ENCODE results near the gene ARSI.
"Not testable (repeated sequence)": the region's sequence is repeated elsewhere in the genome, so short reads cannot be mapped to it uniquely, and the experiment has no call there.

Gene ARSI

DNA sequence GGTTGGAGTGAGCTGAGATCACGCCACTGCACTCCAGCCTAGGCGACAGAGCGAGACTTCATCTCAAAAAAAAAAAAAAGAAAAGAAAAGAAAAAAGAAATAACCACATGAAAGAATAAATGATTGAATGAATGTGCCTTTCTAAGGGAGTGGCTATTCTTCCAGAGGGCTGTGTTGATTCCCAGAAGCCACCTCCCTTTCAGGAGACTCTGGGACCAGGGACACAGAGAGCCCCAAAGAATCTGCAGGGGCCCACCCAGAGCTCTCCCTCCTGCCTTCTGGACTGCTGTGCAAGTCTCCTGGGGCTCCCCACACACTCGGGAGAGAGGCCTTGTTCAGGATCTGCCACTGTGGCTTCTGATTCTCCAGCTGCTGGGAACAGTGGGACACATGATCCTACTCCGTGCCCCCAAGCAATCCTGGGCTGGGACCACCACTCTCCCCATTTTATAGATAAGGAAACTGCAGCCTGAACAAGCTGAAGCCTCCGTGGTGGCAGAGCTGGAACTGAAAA lies 36.8 kb downstream of the ARSI start:
- no peak for DNase-seq (ENCODE audit: low spot score)

GRCh38 chr5:150264667-150265603 lies 37.8 kb downstream of the ARSI start:
- DNase-seq (ENCODE audit: low spot score), result no peak

- peak; percentile 24 for DNase-seq (ENCODE audit: low spot score)
Observed at GRCh38 chr5:150263801-150264621, 38.7 kb downstream of the ARSI start.

DNA sequence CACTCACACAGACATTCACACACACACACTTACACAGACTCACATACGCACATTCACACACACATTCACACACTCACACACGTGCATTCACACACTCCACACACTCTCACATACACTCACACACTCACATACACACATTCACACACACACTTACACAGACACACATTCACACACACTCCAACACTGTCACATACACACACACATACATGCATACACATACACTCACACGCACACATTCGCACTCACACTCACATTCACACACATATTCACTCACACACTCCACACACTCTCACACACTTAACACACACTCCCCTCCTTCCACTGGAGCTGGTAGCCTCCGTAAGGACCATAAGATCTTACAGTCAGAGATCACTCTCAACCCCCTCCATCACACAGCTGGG lies 39.3 kb downstream of the ARSI start:
- no peak for DNase-seq (ENCODE audit: low spot score)

GRCh38 chr5:150262502-150262901 lies 40.2 kb downstream of the ARSI start:
- no peak for DNase-seq (ENCODE audit: low spot score)

- DNase-seq (ENCODE audit: low spot score), result no peak
Observed at GRCh38 chr5:150261231-150261630, 41.5 kb downstream of the ARSI start.

- DNase-seq (ENCODE audit: low spot score), result no peak
Observed at GRCh38 chr5:150258130-150258529, 44.6 kb downstream of the ARSI start.

GRCh38 chr5:150257424-150257823 lies 45.3 kb downstream of the ARSI start:
- no peak for DNase-seq (ENCODE audit: low spot score)

GRCh38 chr5:150256410-150257064 lies 46.2 kb downstream of the ARSI start:
- DNase-seq (ENCODE audit: low spot score), result no peak

DNA sequence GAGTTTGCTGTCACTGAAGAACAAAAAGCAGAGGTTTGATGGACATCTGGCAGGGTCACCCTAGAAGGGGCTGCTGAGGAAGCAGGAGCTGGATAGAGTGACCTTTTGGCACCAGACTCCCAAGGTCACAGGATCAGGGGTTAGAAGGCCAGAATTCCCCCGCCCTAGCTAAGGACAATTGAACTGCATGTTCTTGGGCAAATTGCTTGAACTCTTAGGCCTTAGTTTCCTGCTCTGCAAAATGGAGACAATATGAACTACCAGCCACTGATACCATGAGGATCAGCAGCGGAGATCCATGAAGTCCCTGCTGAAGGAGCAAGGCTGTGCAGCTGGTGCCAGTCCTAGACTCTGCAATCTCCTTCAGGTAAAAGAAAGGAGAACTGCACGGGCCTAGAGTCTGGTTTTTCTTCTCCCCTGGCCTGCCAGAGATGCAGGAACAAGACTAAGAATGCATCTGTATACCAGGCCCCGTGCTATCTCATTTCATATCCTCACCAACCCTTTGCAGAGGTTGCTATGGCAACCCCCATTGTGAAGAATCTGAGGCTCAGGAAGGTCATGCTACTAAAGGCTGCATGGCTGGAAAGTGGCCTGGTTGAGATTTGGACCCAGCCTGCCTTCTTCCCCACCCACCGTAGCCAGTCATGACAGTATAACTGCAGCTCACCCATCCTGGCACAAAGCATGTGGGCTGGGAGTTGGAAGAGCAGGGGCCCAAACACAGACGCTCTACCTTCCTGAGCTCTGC lies 46.9 kb downstream of the ARSI start:
- DNase-seq (ENCODE audit: low spot score), result no peak

DNA sequence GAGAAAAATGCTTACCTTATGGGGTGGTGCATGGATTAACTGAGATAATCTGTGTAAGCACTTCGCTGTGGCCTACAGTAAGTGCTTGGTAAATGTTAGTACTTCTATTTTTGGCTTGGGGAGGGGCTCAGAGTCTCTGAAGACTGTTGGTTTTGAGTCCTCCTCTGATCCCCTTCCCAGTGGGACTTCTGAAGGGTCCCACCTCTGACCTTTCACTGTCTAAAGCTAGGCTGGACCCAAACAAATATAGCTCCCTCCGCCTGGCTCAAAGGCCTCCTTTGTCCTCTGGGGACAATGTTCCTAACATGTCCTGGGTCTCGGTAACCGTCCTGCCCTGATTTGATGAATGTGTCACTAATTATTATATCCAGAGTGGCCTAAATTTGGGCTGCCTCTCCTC lies 47.9 kb downstream of the ARSI start:
- DNase-seq (ENCODE audit: low spot score), result peak; percentile 35

DNA sequence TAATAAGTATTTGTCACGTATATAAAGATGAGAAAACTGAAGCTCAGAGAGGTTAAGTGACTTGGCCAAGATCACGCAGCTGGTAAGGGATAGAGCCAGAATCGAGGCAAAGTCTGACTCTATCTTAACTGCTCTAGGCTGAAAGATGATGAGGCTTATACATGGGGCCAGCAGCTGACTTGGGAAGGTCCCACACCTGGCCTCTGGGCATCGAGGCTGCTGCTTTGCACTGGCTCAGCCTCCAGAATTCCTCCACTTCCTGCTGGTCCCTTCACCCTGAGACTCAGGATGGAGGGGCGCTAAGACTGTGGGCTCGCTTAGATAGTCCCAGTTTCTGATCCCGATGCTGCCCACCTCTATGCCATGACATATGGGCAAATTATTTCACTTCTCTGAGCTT lies 48.3 kb downstream of the ARSI start:
- no peak for DNase-seq (ENCODE audit: low spot score)

DNA sequence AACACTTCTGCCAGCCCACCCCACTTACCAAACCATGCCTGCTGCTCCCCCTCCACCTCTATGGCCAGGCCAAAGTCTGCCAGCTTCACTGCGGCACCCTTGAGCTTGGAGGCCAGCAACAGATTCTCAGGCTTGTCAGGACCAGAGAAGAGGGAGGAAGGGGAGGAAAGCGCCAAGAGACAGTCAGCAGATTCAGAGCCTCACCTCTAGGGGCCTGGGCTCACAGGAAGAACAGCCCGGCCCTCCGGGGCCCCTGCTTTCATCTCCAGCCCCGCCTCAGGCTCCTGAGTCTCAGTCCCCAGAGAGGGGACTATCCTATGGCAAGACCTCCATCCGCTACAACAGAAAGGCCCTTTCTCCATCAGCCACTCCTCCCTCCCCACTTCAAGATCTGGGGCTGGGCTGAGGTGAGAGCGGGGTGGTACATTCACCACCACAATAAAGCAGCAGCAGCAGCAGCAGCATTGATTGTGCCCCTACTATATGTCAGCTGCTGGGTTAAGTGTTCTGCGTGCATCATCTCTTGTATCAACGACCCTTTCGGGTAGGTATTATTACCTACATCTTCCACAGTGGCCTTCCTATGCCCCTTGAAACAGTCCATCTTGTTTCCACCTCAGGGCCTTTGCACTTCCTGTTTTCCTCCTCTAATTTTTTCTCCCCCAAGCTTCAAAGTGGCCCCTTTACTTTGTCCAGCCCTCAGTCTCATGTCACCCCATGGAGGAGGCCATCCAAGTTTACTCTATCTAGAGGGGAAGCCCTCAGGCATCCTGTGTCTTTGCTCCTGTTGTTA lies 49.1 kb downstream of the ARSI start:
- no peak for DNase-seq (ENCODE audit: low spot score)

- no peak for DNase-seq (ENCODE audit: low spot score)
Observed at GRCh38 chr5:150252489-150252888, 50.2 kb downstream of the ARSI start.

- no peak for DNase-seq (ENCODE audit: low spot score)
Observed at GRCh38 chr5:150251504-150251903, 51.2 kb downstream of the ARSI start.

GRCh38 chr5:150249744-150250143 lies 53.0 kb downstream of the ARSI start:
- no peak for DNase-seq (ENCODE audit: low spot score)

GRCh38 chr5:150248946-150249345 lies 53.8 kb downstream of the ARSI start:
- no peak for DNase-seq (ENCODE audit: low spot score)

- DNase-seq (ENCODE audit: low spot score), result not testable (repeated sequence)
Observed at GRCh38 chr5:150248493-150248892, 54.2 kb downstream of the ARSI start.

- no peak for DNase-seq (ENCODE audit: low spot score)
Observed at GRCh38 chr5:150247726-150248125, 55.0 kb downstream of the ARSI start.

GRCh38 chr5:150246835-150247234 lies 55.9 kb downstream of the ARSI start:
- no peak for DNase-seq (ENCODE audit: low spot score)

DNA sequence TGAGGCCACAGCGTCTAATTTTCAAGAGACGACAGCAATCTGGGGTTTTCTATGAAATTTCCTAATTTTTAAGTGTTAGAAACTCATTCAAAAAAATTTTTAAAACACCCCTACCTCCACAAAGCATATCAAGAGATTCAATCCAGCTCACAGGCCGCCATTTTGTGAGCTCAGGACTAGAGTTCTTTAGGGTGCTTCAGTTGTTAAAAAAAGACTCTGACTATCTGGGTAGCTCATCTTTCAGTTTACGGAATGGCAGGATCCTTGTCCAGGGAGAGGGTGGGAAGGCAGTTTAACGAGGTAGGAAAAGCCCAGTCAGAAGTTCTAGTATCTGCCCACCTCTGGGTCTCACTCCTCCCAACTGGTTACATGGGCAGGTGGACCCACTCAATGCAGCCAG lies 56.3 kb downstream of the ARSI start:
- no peak for DNase-seq (ENCODE audit: low spot score)
